Measurements from ENCODE around the gene ADCY2.

GRCh38 chr5:7606840-7607465, 211.0 kb downstream of the ADCY2 start:
- TF ChIP-seq, protein P1, sequence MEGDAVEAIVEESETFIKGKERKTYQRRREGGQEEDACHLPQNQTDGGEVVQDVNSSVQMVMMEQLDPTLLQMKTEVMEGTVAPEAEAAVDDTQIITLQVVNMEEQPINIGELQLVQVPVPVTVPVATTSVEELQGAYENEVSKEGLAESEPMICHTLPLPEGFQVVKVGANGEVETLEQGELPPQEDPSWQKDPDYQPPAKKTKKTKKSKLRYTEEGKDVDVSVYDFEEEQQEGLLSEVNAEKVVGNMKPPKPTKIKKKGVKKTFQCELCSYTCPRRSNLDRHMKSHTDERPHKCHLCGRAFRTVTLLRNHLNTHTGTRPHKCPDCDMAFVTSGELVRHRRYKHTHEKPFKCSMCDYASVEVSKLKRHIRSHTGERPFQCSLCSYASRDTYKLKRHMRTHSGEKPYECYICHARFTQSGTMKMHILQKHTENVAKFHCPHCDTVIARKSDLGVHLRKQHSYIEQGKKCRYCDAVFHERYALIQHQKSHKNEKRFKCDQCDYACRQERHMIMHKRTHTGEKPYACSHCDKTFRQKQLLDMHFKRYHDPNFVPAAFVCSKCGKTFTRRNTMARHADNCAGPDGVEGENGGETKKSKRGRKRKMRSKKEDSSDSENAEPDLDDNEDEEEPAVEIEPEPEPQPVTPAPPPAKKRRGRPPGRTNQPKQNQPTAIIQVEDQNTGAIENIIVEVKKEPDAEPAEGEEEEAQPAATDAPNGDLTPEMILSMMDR (IDR thresholded peaks at IDR 0.05 in 2 of 3, conservative IDR thresholded peaks at IDR 0.05 in 1 of 3; ENCODE audit: insufficient read depth in 2 of 3, low read depth in 1 of 3, low read length in 3 of 3) = no peak
- TF ChIP-seq MIER1 (IDR thresholded peaks at IDR 0.05; ENCODE audit: low read depth) (no peak), POLR2AphosphoS5 (IDR thresholded peaks at IDR 0.05; ENCODE audit: control insufficient read depth, insufficient read depth, low read depth, low read length) (no peak), MCM5 (IDR thresholded peaks at IDR 0.05; ENCODE audit: low read depth) (no peak), IRF2 (CRISPR knock-in tag; IDR thresholded peaks at IDR 0.05) (no peak)

All from K562 (cell line).